GM06990 (cell line): Measurements from ENCODE around the gene AVPR2.

ENCODE experiments used
- DNase-seq: peaks from one replicate; pipeline ENCODE4 v3.0.0-alpha.2; 2011; ENCODE audit not compliant: insufficient read length; ENCODE audit errors: extremely low read depth
- H3K27me3 ChIP-seq: replicated peaks from 2 replicates; pipeline ENCODE4 v1.6.0; 2011; ENCODE audit warnings: low read length; ENCODE audit not compliant: control insufficient read depth, insufficient read depth
- H3K36me3 ChIP-seq: 2 replicates; pipeline ENCODE4 v1.5.1; 2011; ENCODE audit warnings: low read length; ENCODE audit not compliant: control insufficient read depth, insufficient read depth
- H3K4me3 ChIP-seq: replicated peaks from 2 replicates; pipeline ENCODE4 v1.5.1; 2011; ENCODE audit warnings: low read depth, mild to moderate bottlenecking, control low read depth, low read length
- CTCF ChIP-seq: IDR thresholded peaks from 2 replicates; pipeline ENCODE4 v1.5.1; 2011; ENCODE audit warnings: low read length, control low read depth, mild to moderate bottlenecking, inconsistent platforms; ENCODE audit not compliant: insufficient read depth, poor library complexity, severe bottlenecking

AVPR2 gene

GRCh38 chrX:153903991-153904957, at the start of gene AVPR2:
AVPR2 (plus strand) TSS chrX:153904673; CDS start chrX:153905146, 473 bp downstream.
- Histone ChIP-seq H3K4me3 (no peak within 1 kb of the TSS), H3K36me3 (peaks cover 2% of the 10 kb centered on the region), H3K27me3 (no peaks in the 10 kb centered on the region)
- no peak for DNase-seq
- no peak for TF ChIP-seq CTCF

- no peak for TF ChIP-seq CTCF
- peaks cover 2% of the 10 kb centered on the region; the same call in 1 of the 2 replicates for H3K27me3 ChIP-seq
These were observed 49.8 kb upstream of the AVPR2 start for GRCh38 chrX:153854702-153855101.

GRCh38 chrX:153857348-153857903, 47.0 kb upstream of the AVPR2 start:
- no peak for TF ChIP-seq CTCF
- H3K36me3 ChIP-seq, result no peaks in the 10 kb centered on the region
- H3K27me3 ChIP-seq, result peaks cover 2% of the 10 kb centered on the region; the same call in 1 of the 2 replicates
- DNase-seq, result no peak
- H3K4me3 ChIP-seq, result no peak overlapping the region

More at GRCh38 chrX:153854702-153855101, 49.8 kb upstream of the AVPR2 start:
- Histone ChIP-seq H3K4me3 (no peak overlapping the region), H3K36me3 (no peaks in the 10 kb centered on the region)
- DNase-seq, result no peak

- peaks cover 2% of the 10 kb centered on the region; the same call in 1 of the 2 replicates for H3K27me3 ChIP-seq
- H3K36me3 ChIP-seq, result no peaks in the 10 kb centered on the region
- DNase-seq, result no peak
- TF ChIP-seq CTCF, result no peak
- H3K4me3 ChIP-seq, result no peak overlapping the region
These were observed 43.3 kb upstream of the AVPR2 start for GRCh38 chrX:153861151-153861550.

- H3K27me3 ChIP-seq, result peaks cover 1% of the 10 kb centered on the region; the same call in 1 of the 2 replicates
- no peak for TF ChIP-seq CTCF
- no peaks in the 10 kb centered on the region for H3K36me3 ChIP-seq
- H3K4me3 ChIP-seq, result no peak overlapping the region
- DNase-seq, result no peak
These were observed 42.7 kb upstream of the AVPR2 start for GRCh38 chrX:153861733-153862310.
